Common myeloid progenitor, CD34-positive (primary cell): ENCODE measurements around the gene MTREX.

Experiments used
- CTCF ChIA-PET: fragments of 350-600 bp; sonication (Branson Sonifier 250); formaldehyde crosslinking; loops from one replicate; lab custom pipeline; 2021; ENCODE audit warnings: antibody characterized with exemption; lab: Charles Lee
- POLR2A ChIA-PET: fragments of 350-600 bp; sonication (Branson Sonifier 250); formaldehyde crosslinking; loops from one replicate; lab custom pipeline; 2021; ENCODE audit warnings: antibody characterized with exemption; lab: Charles Lee
- DNase-seq, 3 donors: peaks; one replicate each; pipeline versions ENCODE4 v3.0.0 to v3.0.0-alpha.2; 2013
- H3K27ac ChIP-seq, 2 experiments: 1 replicate in 1 of 2; 2 replicates in 1 of 2; pipeline ENCODE4 v1.7.0; 2013; ENCODE audit warnings: inconsistent platforms in 2 of 2, low read length in 2 of 2, mild to moderate bottlenecking in 2 of 2, low read depth in 1 of 2, moderate library complexity in 1 of 2; ENCODE audit not compliant: severe bottlenecking in 2 of 2, insufficient read depth in 1 of 2, poor library complexity in 1 of 2
- H3K27me3 ChIP-seq, 5 experiments: replicated peaks in 2 of 5; 1 replicate in 3 of 5; 2 replicates in 2 of 5; pipeline versions ENCODE4 v1.6.1 to v1.7.0; 2013; ENCODE audit warnings: low read length in 4 of 5, mild to moderate bottlenecking in 2 of 5, moderate library complexity in 2 of 5, inconsistent platforms in 1 of 5; ENCODE audit not compliant: insufficient read depth in 5 of 5, control insufficient read depth in 4 of 5
- H3K36me3 ChIP-seq, 4 experiments: 1 replicate in 2 of 4; 2 replicates in 2 of 4; pipeline versions ENCODE4 v1.6.1 to v1.7.0; 2013; ENCODE audit warnings: low read length in 3 of 4, control low read depth in 1 of 4, mild to moderate bottlenecking in 1 of 4; ENCODE audit not compliant: control insufficient read depth in 4 of 4, insufficient read depth in 4 of 4
- H3K4me1 ChIP-seq, 4 experiments: 1 replicate in 3 of 4; 2 replicates in 1 of 4; pipeline versions ENCODE4 v1.6.1 to v1.7.1; 2013; ENCODE audit warnings: low read length in 3 of 4, mild to moderate bottlenecking in 3 of 4, control low read depth in 1 of 4, inconsistent platforms in 1 of 4, moderate library complexity in 1 of 4; ENCODE audit not compliant: control insufficient read depth in 4 of 4, insufficient read depth in 4 of 4; ENCODE audit errors: control extremely low read depth in 1 of 4
- H3K4me3 ChIP-seq, 7 experiments: 1 replicate in 4 of 7; 2 replicates in 3 of 7; pipeline versions ENCODE4 v1.5.1 to v1.7.0; 2013; ENCODE audit warnings: mild to moderate bottlenecking in 7 of 7, low read length in 6 of 7, moderate library complexity in 6 of 7, inconsistent platforms in 2 of 7, low read depth in 2 of 7, control low read depth in 1 of 7; ENCODE audit not compliant: insufficient read depth in 4 of 7, control insufficient read depth in 1 of 7; ENCODE audit errors: extremely low read depth in 1 of 7
- H3K9me3 ChIP-seq, 5 experiments: 1 replicate in 4 of 5; 2 replicates in 1 of 5; pipeline versions ENCODE4 v1.6.1 to v1.7.1; 2013; ENCODE audit warnings: low read length in 4 of 5, mild to moderate bottlenecking in 2 of 5, inconsistent platforms in 1 of 5, low read depth in 1 of 5, moderate library complexity in 1 of 5; ENCODE audit not compliant: control insufficient read depth in 4 of 5, insufficient read depth in 2 of 5; ENCODE audit errors: control extremely low read depth in 1 of 5
- WGBS: methylation state at CpG from one replicate; pipeline ENCODE4 v1.1.5; 2013; ENCODE audit not compliant: insufficient coverage; 5-methylcytosine and 5-hydroxymethylcytosine counted together

The MTREX gene

DNA sequence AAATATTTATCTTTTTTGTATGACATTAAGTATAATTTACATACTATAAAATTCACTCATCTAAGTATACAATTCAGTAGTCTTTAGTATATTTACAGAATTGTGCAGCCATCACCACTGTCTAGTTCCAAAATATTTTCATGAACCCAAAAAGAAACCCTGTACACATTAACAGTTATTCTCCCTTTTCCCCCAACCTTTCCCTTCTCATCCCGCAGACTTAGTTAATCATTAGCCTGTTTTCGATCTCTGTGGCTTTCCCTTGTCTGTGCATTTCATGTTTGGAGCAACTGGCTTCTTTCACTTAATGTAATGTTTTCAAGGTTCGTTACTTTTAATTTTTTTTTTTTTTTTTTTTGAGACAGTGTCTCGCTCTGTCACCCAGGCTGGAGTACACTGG is 37.5 kb downstream of the MTREX start:
- no peaks in the 10 kb centered on the region for H3K4me1 ChIP-seq
- ChIA-PET POLR2A (no interaction called here), CTCF (interaction anchor here (0.6 to 1.1 kb wide), 2 partner anchors 347 to 1271 kb away, joined by 3 to 4 read pairs; no protein-coding TSS in a partner anchor)
- DNase-seq: no peak
- WGBS: 97% methylated on average over 3 of the region's 4 CpGs
- no peak overlapping the region for H3K27ac ChIP-seq
- peaks cover 0 to 5% (median 0%) of the 10 kb centered on the region in 5 experiments for H3K9me3 ChIP-seq
- peaks cover 31 to 67% (median 48%) of the 10 kb centered on the region in 4 experiments for H3K36me3 ChIP-seq
- no peaks in the 10 kb centered on the region for H3K27me3 ChIP-seq
- no peak overlapping the region for H3K4me3 ChIP-seq

DNA sequence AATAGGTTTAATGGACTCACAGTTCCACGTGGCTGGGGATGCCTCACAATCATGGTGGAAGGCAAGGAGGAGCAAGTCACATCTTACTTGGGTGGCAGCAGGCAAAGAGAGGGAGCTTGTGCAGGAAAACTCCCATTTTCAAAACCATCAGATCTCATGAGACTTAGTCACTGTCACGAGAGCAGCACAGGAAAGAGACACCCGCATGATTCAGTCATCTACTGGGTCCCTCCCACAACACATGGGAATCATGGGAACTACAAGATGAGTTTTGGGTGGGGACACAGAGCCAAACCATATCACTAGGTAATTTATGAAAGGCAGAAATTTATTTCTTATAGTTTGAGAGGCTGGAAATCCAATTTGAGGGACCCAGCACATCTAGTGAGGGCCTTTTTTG is 40.0 kb downstream of the MTREX start:
- Histone ChIP-seq H3K4me3 (no peak overlapping the region), H3K27me3 (no peaks in the 10 kb centered on the region), H3K27ac (no peak overlapping the region), H3K36me3 (peaks cover 26 to 64% (median 44%) of the 10 kb centered on the region in 4 experiments), H3K4me1 (no peaks in the 10 kb centered on the region), H3K9me3 (peaks cover 0 to 5% (median 0%) of the 10 kb centered on the region in 5 experiments)
- DNase-seq: no peak
- POLR2A ChIA-PET: no interaction called here
- CTCF ChIA-PET: no interaction called here
- 100% methylated on average over 1 of the region's 3 CpGs for WGBS

DNA sequence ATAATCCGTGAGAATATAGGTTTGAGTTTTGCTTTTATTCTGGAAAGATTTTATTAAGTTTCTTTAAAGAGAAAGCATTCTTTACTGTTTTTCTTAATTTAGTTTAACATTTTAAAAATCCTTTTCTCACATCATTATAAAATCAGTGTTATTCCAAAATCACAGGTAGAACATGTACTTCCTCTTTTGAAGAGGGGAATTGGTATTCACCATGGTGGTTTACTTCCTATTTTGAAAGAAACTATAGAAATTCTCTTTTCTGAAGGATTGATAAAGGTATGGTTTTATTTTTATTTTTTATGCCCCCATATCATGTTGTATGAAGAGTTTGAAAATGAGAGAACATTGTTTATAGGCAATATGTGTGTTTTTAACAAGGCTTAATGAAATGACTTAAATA is 43.0 kb downstream of the MTREX start:
- no peak overlapping the region for H3K27ac ChIP-seq
- DNase-seq: no peak
- no peak overlapping the region for H3K4me3 ChIP-seq
- H3K27me3 ChIP-seq: no peaks in the 10 kb centered on the region
- H3K9me3 ChIP-seq: peaks cover 0 to 4% (median 0%) of the 10 kb centered on the region in 5 experiments
- no CpG with 5 or more reads among the region's 1 CpG for WGBS
- CTCF ChIA-PET: no interaction called here
- H3K4me1 ChIP-seq: no peaks in the 10 kb centered on the region
- POLR2A ChIA-PET: no interaction called here
- H3K36me3 ChIP-seq: peaks cover 24 to 76% (median 59%) of the 10 kb centered on the region in 4 experiments

DNA sequence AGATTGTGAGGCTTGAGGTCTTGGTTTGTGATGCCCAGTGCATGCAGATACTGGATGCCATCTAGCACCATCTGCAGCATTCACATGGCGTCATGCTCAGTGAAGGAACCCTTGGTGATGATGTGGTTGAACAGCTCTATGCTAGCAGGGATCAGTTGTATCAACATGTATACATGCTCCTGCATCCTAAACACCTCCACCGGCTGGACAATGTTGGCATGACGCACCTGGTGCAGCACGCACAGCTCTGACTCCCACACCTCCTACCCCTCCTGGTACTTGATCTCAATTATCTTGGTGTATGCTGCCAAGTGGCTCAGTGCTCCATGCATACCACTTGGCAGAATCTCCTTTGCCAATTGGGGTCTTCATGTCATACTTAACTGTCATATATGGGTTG is 49.1 kb downstream of the MTREX start:
- Histone ChIP-seq H3K27me3 (no peaks in the 10 kb centered on the region), H3K27ac (no peak overlapping the region), H3K4me1 (no peaks in the 10 kb centered on the region), H3K4me3 (no peak overlapping the region), H3K9me3 (peaks cover 0 to 3% (median 0%) of the 10 kb centered on the region in 5 experiments), H3K36me3 (peaks cover 26 to 83% (median 55%) of the 10 kb centered on the region in 4 experiments)
- 100% methylated on average over 4 of the region's 4 CpGs for WGBS
- POLR2A ChIA-PET: no interaction called here
- DNase-seq: no peak
- CTCF ChIA-PET: no interaction called here

DNA sequence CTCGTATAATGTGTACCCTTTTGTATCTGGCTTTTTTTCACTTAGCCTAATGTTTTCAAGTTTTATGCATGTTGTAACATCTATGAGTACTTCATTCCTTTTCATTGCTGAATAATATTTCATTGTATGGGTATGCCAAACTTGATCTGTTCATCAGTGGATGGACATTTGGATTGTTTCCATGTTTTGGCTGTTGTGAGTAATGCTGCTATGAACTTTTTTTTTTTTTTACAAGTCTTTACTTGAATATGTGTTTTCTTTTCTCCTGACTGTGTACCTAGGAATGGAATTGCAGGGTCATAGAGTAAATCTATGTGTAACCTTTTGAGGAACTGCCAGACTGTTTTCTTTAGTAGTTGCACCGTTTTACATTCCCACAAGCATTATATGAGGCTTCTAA is 52.4 kb downstream of the MTREX start:
- no CpG with 5 or more reads among the region's 2 CpGs for WGBS
- no peak for DNase-seq
- no peak overlapping the region for H3K27ac ChIP-seq
- H3K9me3 ChIP-seq: peaks cover 0 to 3% (median 0%) of the 10 kb centered on the region in 5 experiments
- ChIA-PET CTCF (no interaction called here), POLR2A (no interaction called here)
- no peaks in the 10 kb centered on the region for H3K27me3 ChIP-seq
- H3K4me1 ChIP-seq: no peaks in the 10 kb centered on the region
- peaks cover 19 to 56% (median 39%) of the 10 kb centered on the region in 4 experiments for H3K36me3 ChIP-seq
- H3K4me3 ChIP-seq: no peak overlapping the region

DNA sequence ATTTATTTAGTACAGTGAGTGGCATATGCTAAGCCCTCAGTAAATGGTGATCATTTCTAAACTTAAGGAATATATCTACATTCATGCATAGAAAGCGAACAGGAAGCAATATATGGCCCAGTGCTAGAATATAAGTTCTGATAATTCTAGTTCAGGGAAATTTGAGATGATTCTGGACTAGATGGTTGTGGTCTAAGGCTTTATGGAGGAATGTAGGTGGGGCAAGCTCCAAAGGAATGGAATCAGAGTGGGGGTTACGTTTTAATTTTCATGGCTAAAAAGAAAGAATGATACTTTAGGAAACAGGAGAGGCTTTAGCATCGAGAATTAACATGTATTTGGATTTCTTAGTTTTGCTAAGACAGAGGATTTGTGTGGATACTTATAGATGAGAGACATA is 56.1 kb downstream of the MTREX start:
- H3K27me3 ChIP-seq: no peaks in the 10 kb centered on the region
- no peaks in the 10 kb centered on the region for H3K4me1 ChIP-seq
- WGBS: 100% methylated on average over 2 of the region's 3 CpGs
- ChIA-PET POLR2A (no interaction called here), CTCF (interaction anchor here (1.2 kb wide), 1 partner anchor 8 kb away, joined by 3 read pairs; no protein-coding TSS in a partner anchor)
- no peak overlapping the region for H3K27ac ChIP-seq
- peaks cover 0 to 3% (median 0%) of the 10 kb centered on the region in 5 experiments for H3K9me3 ChIP-seq
- peaks cover 0 to 44% (median 23%) of the 10 kb centered on the region in 4 experiments for H3K36me3 ChIP-seq
- no peak for DNase-seq
- H3K4me3 ChIP-seq: no peak overlapping the region

DNA sequence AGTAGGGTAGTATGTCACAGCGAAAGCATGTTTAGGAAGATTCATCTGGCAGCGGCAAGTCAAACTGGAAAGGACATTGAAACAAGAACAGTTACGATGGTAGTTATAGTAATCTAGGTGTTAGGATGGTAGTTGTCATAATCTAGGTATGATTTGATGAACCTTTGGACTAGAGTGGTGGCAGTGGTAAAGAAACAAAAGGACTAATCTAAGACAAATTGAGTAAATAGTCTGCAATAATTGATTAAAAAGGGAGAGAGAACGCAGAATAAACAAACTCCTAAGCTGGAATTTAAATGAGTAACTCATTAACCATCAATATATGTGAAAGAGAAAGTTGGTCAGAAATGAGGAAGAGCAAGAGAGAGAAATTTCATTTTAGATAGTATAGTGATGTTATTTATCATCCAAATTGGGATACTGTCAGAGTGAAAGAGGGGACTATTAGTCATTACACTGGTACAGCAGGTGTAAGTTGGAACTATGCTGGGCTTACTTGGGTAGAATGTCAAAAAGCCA is 56.8 kb downstream of the MTREX start:
- WGBS: 100% methylated on average over 3 of the region's 4 CpGs
- no peak for DNase-seq
- H3K9me3 ChIP-seq: peaks cover 0 to 3% (median 0%) of the 10 kb centered on the region in 5 experiments
- H3K27me3 ChIP-seq: no peaks in the 10 kb centered on the region
- H3K36me3 ChIP-seq: peaks cover 0 to 36% (median 19%) of the 10 kb centered on the region in 4 experiments
- POLR2A ChIA-PET: no interaction called here
- CTCF ChIA-PET: interaction anchor here (1.2 kb wide), 1 partner anchor 8 kb away, joined by 3 read pairs; no protein-coding TSS in a partner anchor
- no peaks in the 10 kb centered on the region for H3K4me1 ChIP-seq
- H3K27ac ChIP-seq: no peak overlapping the region
- H3K4me3 ChIP-seq: no peak overlapping the region
